SK-N-MC (cell line): ENCODE data around the gene OTUB2.

Experiments used
- EZH2 ChIP-seq: fragments of 200-600 bp; sonication (generic); IDR thresholded peaks from one replicate; pipeline ENCODE4 v1.6.1; 2017; ENCODE audit warnings: antibody characterized with exemption
- POLR2AphosphoS5 ChIP-seq: IDR thresholded peaks from 2 replicates; pipeline ENCODE4 v1.6.1; 2012; ENCODE audit warnings: mild to moderate bottlenecking, low read depth, low read length, borderline replicate concordance

DNA sequence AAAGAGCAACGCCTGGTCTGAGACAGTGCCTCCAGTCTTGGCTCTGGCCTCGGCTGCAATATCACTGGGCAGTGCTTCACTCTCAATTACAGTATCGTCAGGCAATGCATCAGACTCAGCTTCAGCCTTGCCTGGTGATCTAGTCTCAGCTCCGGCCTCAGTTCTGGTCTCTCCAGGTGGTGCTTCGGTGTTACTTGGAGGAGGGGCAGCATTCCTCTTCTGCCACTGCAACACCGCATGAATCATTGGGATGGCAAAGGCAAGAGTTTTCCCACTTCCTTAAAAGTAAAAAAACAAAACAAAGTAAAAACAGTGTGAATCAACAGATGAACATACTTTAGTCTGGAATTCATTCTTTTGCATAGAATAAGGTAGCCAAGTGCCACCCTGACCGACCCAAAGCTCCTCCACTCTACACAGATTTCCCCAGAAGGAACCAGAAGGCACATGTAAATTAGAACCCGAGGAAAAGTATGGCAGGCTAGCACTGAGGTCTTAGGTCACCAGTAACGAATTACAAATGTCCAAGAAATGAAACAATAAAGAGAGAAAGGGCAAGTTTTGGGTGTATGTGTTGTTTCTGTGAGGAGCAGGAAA, 36.3 kb downstream of the OTUB2 start:
- TF ChIP-seq EZH2 (no peak), POLR2AphosphoS5 (no peak)
